Activated CD8-positive, alpha-beta T cell treated with anti-CD3 and anti-CD28 coated beads for 36 hours (primary cell): ENCODE measurements around the gene TMEM151A. TPM values are rescaled to one million over a fixed set of nuclear protein-coding genes. Genes with fewer than 3 reads are reported as not detected.

ENCODE experiments used
- ATAC-seq: fragments of 200-7000 bp; cut with Tn5 transposase; one replicate; pipeline ENCODE4 v1.10.0; 2021; ENCODE audit warnings: mild to moderate bottlenecking, moderate library complexity
- CTCF ChIA-PET: fragments of 350-600 bp; sonication (Branson Sonifier 250); formaldehyde crosslinking; loops from one replicate; lab custom pipeline; 2021; ENCODE audit warnings: antibody characterized with exemption; lab: Charles Lee
- POLR2A ChIA-PET: fragments of 350-600 bp; sonication (Branson Sonifier 250); formaldehyde crosslinking; loops from one replicate; lab custom pipeline; 2021; ENCODE audit warnings: antibody characterized with exemption; lab: Charles Lee
- DNase-seq: peaks from one replicate; pipeline ENCODE4 v3.0.0-alpha.2; 2020
- H3K27ac Mint-ChIP-seq: one replicate; pipeline ENCODE4 v1.8.0; 2021; ENCODE audit warnings: mild to moderate bottlenecking, mixed read lengths
- H3K27me3 Mint-ChIP-seq: one replicate; pipeline ENCODE4 v1.8.0; 2021; ENCODE audit warnings: mixed read lengths
- H3K36me3 Mint-ChIP-seq: one replicate; pipeline ENCODE4 v1.8.0; 2021; ENCODE audit warnings: low read depth, mixed read lengths
- H3K4me1 Mint-ChIP-seq: one replicate; pipeline ENCODE4 v1.8.0; 2021; ENCODE audit warnings: low read depth, mixed read lengths
- H3K4me3 Mint-ChIP-seq: one replicate; pipeline ENCODE4 v1.8.0; 2021; ENCODE audit warnings: mild to moderate bottlenecking, moderate library complexity, mixed read lengths
- H3K9me3 Mint-ChIP-seq: one replicate; pipeline ENCODE4 v1.8.0; 2021; ENCODE audit warnings: mixed read lengths
- intact Hi-C: fragments of 100-400 bp; cut with micrococcal nuclease; formaldehyde crosslinking; loops from one replicate; pipeline ENCODE4 v1.10.0; 2022
- total RNA-seq, 2 experiments: library from RNA; stranded (reverse); gene quantifications; one replicate each; pipeline ENCODE4 v1.2.3, GENCODE V29; 2021
- TF ChIP-seq, protein P1 (sequence below): fragments of 200-600 bp; IDR thresholded peaks from one replicate; pipeline ENCODE4 v1.8.0; 2022; ENCODE audit warnings: antibody characterized with exemption, mild to moderate bottlenecking

Gene TMEM151A
- total RNA-seq, 2 experiments from 2014 or later: not detected

GRCh38 chr11:66283461-66284105, 8.1 kb upstream of the TMEM151A start:
- Mint-ChIP-seq H3K4me1 (peaks cover 33% of the 10 kb centered on the region), H3K9me3 (no peaks in the 10 kb centered on the region), H3K4me3 (no peak overlapping the region), H3K27me3 (peaks cover 1% of the 10 kb centered on the region), H3K27ac (no peak overlapping the region), H3K36me3 (peaks cover 4% of the 10 kb centered on the region)
- TF ChIP-seq, protein P1, sequence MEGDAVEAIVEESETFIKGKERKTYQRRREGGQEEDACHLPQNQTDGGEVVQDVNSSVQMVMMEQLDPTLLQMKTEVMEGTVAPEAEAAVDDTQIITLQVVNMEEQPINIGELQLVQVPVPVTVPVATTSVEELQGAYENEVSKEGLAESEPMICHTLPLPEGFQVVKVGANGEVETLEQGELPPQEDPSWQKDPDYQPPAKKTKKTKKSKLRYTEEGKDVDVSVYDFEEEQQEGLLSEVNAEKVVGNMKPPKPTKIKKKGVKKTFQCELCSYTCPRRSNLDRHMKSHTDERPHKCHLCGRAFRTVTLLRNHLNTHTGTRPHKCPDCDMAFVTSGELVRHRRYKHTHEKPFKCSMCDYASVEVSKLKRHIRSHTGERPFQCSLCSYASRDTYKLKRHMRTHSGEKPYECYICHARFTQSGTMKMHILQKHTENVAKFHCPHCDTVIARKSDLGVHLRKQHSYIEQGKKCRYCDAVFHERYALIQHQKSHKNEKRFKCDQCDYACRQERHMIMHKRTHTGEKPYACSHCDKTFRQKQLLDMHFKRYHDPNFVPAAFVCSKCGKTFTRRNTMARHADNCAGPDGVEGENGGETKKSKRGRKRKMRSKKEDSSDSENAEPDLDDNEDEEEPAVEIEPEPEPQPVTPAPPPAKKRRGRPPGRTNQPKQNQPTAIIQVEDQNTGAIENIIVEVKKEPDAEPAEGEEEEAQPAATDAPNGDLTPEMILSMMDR: no peak
- ChIA-PET POLR2A (interaction anchor here (7.8 kb wide), 1 partner anchor 13 kb away, joined by 76 read pairs; the partner anchor contains the start of gene RAB1B), CTCF (interaction anchor here (0.6 to 3.8 kb wide), 12 partner anchors 13 to 106 kb away, joined by 3 to 37 read pairs (median 4); partner anchors contain the start of genes B4GAT1 and RAB1B)
- intact Hi-C loops: loop anchor here (5.0 kb wide), 1 partner anchor 61 kb away; no protein-coding TSS in a partner anchor
- DNase-seq: no peak
- no peak for ATAC-seq

DNA sequence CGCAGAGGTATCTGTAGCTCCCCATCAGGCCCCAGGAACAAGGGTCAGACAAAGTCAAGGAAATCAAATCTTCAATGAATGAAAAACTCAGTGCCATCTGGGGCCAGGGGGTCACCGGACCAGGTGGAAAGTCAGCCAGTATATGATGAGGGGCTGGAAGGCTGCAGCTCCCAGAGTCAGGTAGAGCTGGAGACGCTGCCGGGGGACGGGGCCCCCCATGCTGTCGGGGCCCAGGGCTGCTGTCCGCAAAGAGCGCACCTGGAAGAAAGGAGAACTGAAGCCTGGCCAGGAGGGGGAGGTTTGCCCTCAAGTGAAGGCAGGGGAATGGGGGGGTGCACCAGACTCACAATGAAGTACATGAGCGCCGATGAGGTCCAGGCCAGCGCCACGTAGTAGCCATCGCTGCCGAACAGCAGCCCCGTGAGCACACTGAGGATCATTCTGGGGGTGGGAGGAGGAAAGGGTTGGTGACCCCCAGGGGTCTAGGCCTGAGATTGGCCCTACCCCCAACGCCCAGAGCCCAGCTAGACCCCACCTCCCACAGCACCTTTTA, 7.1 kb upstream of the TMEM151A start:
- TF ChIP-seq, protein P1: no peak
- peaks cover 4% of the 10 kb centered on the region for H3K36me3 Mint-ChIP-seq
- CTCF ChIA-PET: interaction anchor here (0.9 to 1.6 kb wide), 2 partner anchors 9 to 27 kb away, joined by 3 read pairs; no protein-coding TSS in a partner anchor
- intact Hi-C loops: loop anchor here (5.0 kb wide), 1 partner anchor 62 kb away; no protein-coding TSS in a partner anchor
- H3K27ac Mint-ChIP-seq: no peak overlapping the region
- ATAC-seq: no peak
- no peak for DNase-seq
- peaks cover under 1% of the 10 kb centered on the region for H3K27me3 Mint-ChIP-seq
- POLR2A ChIA-PET: interaction anchor here (1.3 to 7.8 kb wide), 2 partner anchors 14 to 59 kb away, joined by 3 to 76 read pairs; partner anchors contain the start of gene RAB1B
- H3K4me3 Mint-ChIP-seq: no peak overlapping the region
- no peaks in the 10 kb centered on the region for H3K9me3 Mint-ChIP-seq
- H3K4me1 Mint-ChIP-seq: peaks cover 27% of the 10 kb centered on the region

GRCh38 chr11:66285250-66285947, 6.3 kb upstream of the TMEM151A start:
- TF ChIP-seq, protein P1: no peak

DNA sequence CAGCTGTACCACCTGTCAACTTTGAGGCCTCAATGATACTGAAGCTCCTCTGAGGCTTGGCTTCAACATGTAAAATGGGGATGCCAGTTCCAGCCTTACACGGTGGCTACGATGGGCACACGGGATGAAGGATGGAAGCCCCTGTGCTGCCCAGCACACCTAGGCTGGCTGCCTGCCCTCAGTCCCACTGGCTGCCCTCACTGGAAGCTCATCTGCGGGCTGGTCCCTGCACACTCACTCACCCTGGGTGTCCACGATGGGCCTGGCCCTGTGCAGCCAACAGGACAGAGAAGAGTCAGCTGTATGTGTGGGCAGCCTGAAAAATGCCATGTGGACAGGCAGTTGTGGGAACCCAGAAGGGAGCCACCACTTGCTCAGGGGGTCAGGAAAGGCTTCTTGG, 5.0 kb upstream of the TMEM151A start:
- DNase-seq (no peak), ATAC-seq (no peak)
- ChIA-PET POLR2A (interaction anchor here (0.6 to 1.5 kb wide), 4 partner anchors 19 to 218 kb away, joined by 3 to 5 read pairs (median 4); no protein-coding TSS in a partner anchor), CTCF (interaction anchor here (0.8 to 4.8 kb wide), 7 partner anchors 22 to 152 kb away, joined by 3 to 27 read pairs (median 4); partner anchors contain the start of gene MRPL11)
- H3K27ac Mint-ChIP-seq: no peak overlapping the region
- H3K4me1 Mint-ChIP-seq: peaks cover 38% of the 10 kb centered on the region
- H3K4me3 Mint-ChIP-seq: peak overlapping the region; percentile 85
- H3K27me3 Mint-ChIP-seq: peaks cover 6% of the 10 kb centered on the region
- peaks cover 4% of the 10 kb centered on the region for H3K36me3 Mint-ChIP-seq
- TF ChIP-seq, protein P1: no peak
- intact Hi-C loops: no loop called here
- no peaks in the 10 kb centered on the region for H3K9me3 Mint-ChIP-seq

More at GRCh38 chr11:66285250-66285947, 6.3 kb upstream of the TMEM151A start:
- ATAC-seq (no peak), DNase-seq (no peak)
- Mint-ChIP-seq H3K4me1 (peaks cover 33% of the 10 kb centered on the region), H3K4me3 (no peak overlapping the region), H3K27ac (no peak overlapping the region), H3K9me3 (no peaks in the 10 kb centered on the region), H3K27me3 (no peaks in the 10 kb centered on the region), H3K36me3 (peaks cover 4% of the 10 kb centered on the region)
- ChIA-PET CTCF (interaction anchor here (0.9 to 4.8 kb wide), 3 partner anchors 10 to 27 kb away, joined by 3 to 27 read pairs (median 3); no protein-coding TSS in a partner anchor), POLR2A (interaction anchor here (0.7 to 1.3 kb wide), 3 partner anchors 26 to 60 kb away, joined by 3 read pairs; no protein-coding TSS in a partner anchor)
- intact Hi-C loops: no loop called here
